ENCODE data around the gene SOST.

SOST gene

DNA sequence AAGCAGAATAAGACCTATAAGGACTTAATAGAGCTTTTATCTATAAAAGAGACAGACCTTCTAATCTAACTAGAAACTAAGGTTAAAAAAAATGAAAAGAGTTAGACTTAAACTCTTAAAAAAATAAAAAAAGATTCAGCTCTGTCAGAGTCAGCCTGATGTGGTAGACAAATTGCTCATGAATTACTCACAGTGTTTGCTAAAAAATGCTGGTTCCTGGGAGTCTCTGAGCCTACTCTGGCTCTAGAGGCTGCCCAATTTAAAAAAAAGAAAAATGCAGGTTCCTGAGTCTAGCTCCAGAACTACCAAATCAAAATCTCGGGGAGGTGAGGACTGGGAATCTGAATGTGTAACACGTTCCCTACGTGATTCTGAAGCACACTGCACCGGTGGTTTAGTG, 18.1 kb downstream of the SOST start:
- no peak for DNase-seq

GRCh38 chr17:43737722-43738121, 20.9 kb downstream of the SOST start:
- no peak for DNase-seq

- no peak for DNase-seq
Observed at GRCh38 chr17:43736389-43736788, 22.2 kb downstream of the SOST start.

DNA sequence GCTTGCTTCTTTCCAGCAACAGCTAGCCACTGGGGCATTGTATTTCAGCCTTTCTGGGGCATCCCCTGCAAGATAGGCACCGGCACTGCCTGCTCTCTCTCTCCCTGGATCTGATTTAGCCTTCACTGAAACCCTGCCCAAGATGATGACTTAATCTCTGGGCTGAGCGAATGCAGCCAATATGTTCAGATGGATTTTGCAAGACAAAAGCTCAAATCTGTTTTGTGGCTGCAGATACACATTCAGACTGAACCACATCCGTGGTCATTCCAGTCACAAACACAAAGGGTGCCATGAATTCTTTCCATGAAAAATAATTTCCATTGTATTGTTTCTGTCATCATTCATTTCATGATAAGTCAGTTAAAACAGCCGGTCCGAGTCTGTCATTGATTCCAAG, 24.2 kb downstream of the SOST start:
- DNase-seq = no peak

GRCh38 chr17:43733956-43734355, 24.6 kb downstream of the SOST start:
- no peak for DNase-seq

DNA sequence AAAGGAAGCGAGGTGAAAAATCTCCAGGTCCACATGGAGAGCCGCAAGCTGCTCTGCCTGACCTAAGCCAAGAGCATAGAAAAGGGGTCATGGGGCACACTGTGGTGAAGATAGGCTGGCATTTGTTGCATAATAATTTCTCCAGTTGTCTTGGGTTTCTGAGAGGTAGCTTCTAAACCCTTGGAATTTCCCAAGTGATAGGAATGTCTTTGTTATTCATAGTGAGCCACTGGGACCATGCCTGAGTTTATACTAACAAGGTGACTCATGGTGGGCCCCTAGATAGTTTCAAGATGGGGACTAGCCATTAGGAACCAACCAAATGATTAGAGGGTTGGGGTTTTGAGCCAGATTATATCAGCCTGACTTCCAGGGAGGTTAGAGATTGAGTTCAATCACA, 25.6 kb downstream of the SOST start:
- no peak for DNase-seq

- no peak for DNase-seq
Observed at GRCh38 chr17:43728081-43728480, 30.5 kb downstream of the SOST start.

GRCh38 chr17:43723697-43724359, 34.8 kb downstream of the SOST start:
- no peak for DNase-seq

- no peak for DNase-seq
Observed at GRCh38 chr17:43722870-43723665, 35.5 kb downstream of the SOST start.

DNA sequence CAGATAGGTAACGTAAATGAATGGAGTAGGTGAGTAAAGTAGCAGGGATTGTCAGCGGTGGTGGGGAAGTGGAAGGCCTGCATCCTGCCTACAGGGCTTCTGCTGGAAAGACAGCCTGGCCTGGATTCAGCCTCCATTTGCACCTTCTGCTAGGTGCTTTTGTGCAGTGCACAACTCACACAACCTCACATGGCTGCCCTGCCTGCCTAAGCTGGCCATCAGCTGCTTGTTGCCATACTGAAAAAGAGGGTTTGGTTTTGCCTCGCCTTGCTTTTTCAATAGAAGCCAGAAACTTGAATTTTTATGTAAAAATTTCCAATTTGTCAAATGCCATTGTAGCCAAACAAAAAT, 36.3 kb downstream of the SOST start:
- DNase-seq = no peak

- DNase-seq = no peak
Observed at GRCh38 chr17:43721537-43722268, 36.9 kb downstream of the SOST start.

GRCh38 chr17:43720311-43721060, 38.1 kb downstream of the SOST start:
- DNase-seq = peak; percentile 67

GRCh38 chr17:43719578-43719977, 39.0 kb downstream of the SOST start:
- no peak for DNase-seq

DNA sequence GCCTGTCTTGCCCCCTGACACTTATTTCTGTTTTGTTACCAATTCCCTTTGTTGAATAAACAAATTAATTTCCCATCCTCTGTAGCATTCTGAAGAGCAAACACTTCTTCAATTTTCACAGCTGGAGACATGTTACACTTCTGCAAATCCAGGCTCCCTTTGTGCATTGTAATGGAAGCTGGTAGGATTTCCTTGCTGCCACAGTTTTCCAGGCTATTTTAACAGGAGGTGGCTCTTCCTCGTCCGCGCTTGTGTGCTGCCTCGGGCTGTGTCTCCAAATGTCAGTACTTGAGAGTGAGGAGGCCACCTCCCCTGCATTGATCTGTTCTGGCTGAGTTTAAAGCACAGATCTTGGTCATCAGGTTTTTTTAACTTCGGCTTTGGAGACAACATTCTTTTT, 40.0 kb downstream of the SOST start:
- no peak for DNase-seq

GRCh38 chr17:43717913-43718312, 40.7 kb downstream of the SOST start:
- no peak for DNase-seq

DNA sequence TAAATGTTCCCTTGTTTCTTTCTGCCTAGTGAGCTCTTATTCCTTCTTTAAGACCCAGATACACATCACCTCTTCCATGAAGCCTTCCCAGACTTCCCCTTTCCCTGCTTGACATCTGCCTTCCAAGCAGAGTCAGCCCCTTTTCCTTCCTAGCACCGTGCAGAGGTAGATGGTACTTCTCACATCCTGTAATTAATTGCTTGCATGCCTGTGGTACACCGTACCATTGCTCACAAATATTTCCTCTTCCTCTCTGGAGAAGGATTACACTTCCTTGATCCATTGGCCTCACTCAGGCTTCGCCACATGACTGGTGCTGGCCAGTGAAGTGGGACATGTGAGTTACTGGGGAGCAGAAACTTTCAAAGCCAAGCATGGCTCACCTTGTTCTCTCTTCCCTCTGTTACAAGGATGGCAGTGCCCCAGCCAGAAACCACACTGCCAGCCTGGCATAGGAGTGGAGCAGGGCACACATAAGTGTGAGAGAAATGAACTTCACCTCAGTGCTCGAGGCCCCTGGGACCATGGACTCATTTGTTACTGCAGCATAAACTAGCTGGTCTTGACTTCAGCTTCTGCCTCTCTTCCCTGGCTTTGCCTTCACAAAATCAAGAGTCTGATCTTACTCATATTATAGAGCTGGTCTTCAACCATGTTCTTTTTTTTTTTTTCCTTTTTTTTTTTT, 44.0 kb downstream of the SOST start:
- no peak for DNase-seq

DNA sequence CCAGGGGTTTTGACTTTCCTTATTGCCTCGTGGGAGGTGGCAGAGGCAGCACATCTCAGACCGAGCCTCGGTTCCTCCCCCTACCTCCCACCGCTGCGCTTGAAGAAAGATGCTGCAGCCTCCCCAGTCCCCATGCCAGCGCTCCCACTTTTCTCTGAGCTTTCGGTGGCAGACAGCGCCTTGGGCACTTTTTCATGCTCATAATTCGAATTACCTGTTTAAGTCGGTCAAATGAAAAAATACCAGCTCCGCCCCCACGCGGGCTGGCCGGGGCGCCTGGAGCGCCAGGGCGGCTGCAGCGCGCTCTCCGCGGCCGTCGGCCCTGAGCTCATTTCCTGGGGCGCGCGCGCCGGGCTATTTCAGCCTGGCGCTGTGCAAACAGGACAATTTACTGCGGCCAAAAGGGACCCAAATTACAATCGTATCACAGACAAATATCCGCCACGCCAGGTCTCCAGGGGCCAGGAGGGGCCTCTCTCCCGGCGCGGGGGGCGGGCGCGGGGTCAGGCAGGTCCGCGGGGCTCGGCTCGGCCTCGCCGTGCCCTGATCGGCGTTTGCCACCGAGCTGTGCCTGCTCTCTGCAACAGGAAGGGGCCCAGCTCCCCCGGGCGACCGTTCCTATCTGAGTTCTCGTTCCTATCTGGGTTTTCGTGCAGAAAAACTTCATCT, 45.0 kb downstream of the SOST start:
- no peak for DNase-seq

DNA sequence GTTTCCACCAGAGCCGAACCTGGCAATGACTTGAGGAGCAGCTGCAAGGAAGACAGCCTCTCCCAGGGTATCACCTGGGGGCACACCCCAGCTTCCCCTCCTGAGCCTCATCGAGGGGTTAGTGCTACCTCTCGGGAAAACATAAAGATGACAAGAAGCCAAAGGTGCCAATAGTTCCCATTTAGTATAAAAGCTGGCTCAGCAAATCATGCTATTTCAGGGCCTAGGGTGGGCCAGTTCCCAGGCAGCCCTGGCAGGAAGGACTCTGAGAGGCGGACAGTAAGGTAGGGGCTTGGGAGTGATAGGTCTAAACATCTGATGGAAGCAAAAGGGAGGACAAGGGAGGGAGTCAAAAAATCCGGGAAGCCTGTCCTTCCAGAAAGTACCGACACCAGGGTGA, 46.2 kb downstream of the SOST start:
- no peak for DNase-seq

GRCh38 chr17:43710101-43710500, 48.5 kb downstream of the SOST start:
- no peak for DNase-seq

- no peak for DNase-seq
Observed at GRCh38 chr17:43709210-43709609, 49.4 kb downstream of the SOST start.

GRCh38 chr17:43707184-43707583, 51.4 kb downstream of the SOST start:
- DNase-seq = no peak

DNA sequence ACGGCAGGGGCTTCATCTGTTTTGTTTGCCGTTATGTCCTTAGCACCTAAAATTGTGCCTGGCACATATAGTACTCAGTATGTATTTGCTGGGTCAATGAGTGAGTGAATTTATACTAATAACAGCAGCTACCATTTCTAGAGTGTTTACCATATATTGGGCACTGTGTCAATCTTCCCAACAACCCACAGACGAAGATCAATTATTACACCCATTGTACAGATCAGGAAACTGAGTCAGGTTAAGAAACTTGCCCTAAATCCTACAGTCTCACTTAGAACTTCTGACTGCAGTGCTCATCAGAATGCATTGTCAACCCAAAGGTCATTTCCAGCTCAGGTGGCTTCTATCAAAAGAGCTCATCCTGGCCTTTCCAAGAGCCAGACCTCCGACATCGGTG, 52.4 kb downstream of the SOST start:
- no peak for DNase-seq

Measured in activated effector memory CD4-positive, alpha-beta T cell treated with Interleukin-2 at 50 U/mL for 16 hours (primary cell).